GM23338 (cell line): ENCODE measurements around the gene PRCD. TPM values are rescaled to one million over a fixed set of nuclear protein-coding genes. Genes with fewer than 3 reads are reported as not detected.

Source experiments
- ATAC-seq: fragments of 200-7000 bp; cut with Tn5 transposase; 3 replicates; pipeline ENCODE4 v1.9.1; 2020
- DNase-seq: peaks from one replicate; pipeline ENCODE4 v3.0.0-alpha.2; 2015; ENCODE audit warnings: low spot score
- H2AFZ ChIP-seq: fragments of 200-600 bp; sonication (generic); 2 replicates; pipeline ENCODE4 v1.8.0; 2016; ENCODE audit warnings: antibody characterized with exemption, mild to moderate bottlenecking, moderate library complexity
- H3F3A ChIP-seq: fragments of 200-600 bp; sonication (generic); replicated peaks from 2 replicates; pipeline ENCODE4 v1.8.0; 2017; ENCODE audit warnings: antibody characterized with exemption, mixed run types, low read depth
- H3K27ac ChIP-seq: fragments of 200-600 bp; sonication (generic); 2 replicates; pipeline ENCODE4 v1.6.1; 2016; ENCODE audit warnings: low read depth
- H3K27me3 ChIP-seq: fragments of 200-600 bp; sonication (generic); 2 replicates; pipeline ENCODE4 v1.8.0; 2016; ENCODE audit warnings: mild to moderate bottlenecking, mixed run types, moderate library complexity; ENCODE audit not compliant: insufficient read depth
- H3K36me3 ChIP-seq: fragments of 200-600 bp; sonication (generic); 2 replicates; pipeline ENCODE4 v1.8.0; 2016; ENCODE audit warnings: mild to moderate bottlenecking; ENCODE audit not compliant: insufficient read depth
- H3K4me1 ChIP-seq: fragments of 200-600 bp; sonication (generic); 2 replicates; pipeline ENCODE4 v1.8.0; 2016; ENCODE audit warnings: mild to moderate bottlenecking, moderate library complexity; ENCODE audit not compliant: insufficient read depth
- H3K4me2 ChIP-seq: fragments of 200-600 bp; sonication (generic); 2 replicates; pipeline ENCODE4 v1.7.1; 2017; ENCODE audit warnings: mixed run types
- H3K4me3 ChIP-seq: fragments of 200-600 bp; sonication (generic); 2 replicates; pipeline ENCODE4 v1.6.1; 2016; ENCODE audit warnings: mixed run types
- H3K79me2 ChIP-seq: fragments of 200-600 bp; sonication (generic); replicated peaks from 2 replicates; pipeline ENCODE4 v1.8.0; 2017; ENCODE audit warnings: mild to moderate bottlenecking; ENCODE audit not compliant: insufficient read depth
- H3K9me2 ChIP-seq: fragments of 200-600 bp; sonication (generic); 2 replicates; pipeline ENCODE4 v1.8.0; 2017; ENCODE audit not compliant: insufficient read depth
- H4K20me1 ChIP-seq: fragments of 200-600 bp; sonication (generic); replicated peaks from 2 replicates; pipeline ENCODE4 v1.8.0; 2017; ENCODE audit warnings: mild to moderate bottlenecking; ENCODE audit not compliant: insufficient read depth
- H3K27ac Mint-ChIP-seq: 2 replicates; pipeline ENCODE4 v1.8.0; 2020; ENCODE audit warnings: inconsistent platforms, mild to moderate bottlenecking, moderate library complexity, mixed read lengths
- H3K27me3 Mint-ChIP-seq: 3 replicates; pipeline ENCODE4 v1.8.0; 2022; ENCODE audit warnings: low read depth, mild to moderate bottlenecking, moderate library complexity, mixed read lengths, inconsistent platforms; ENCODE audit not compliant: insufficient read depth, poor library complexity
- H3K36me3 Mint-ChIP-seq: 3 replicates; pipeline ENCODE4 v1.8.0; 2021; ENCODE audit warnings: low read depth, mild to moderate bottlenecking, inconsistent platforms, moderate library complexity, mixed read lengths
- H3K4me1 Mint-ChIP-seq: 3 replicates; pipeline ENCODE4 v1.8.0; 2020; ENCODE audit warnings: mild to moderate bottlenecking, inconsistent platforms, mixed read lengths
- H3K4me3 Mint-ChIP-seq: 3 replicates; pipeline ENCODE4 v1.8.0; 2021; ENCODE audit warnings: moderate library complexity, mild to moderate bottlenecking, inconsistent platforms, mixed read lengths
- H3K9me3 Mint-ChIP-seq: 3 replicates; pipeline ENCODE4 v1.8.0; 2020; ENCODE audit warnings: moderate library complexity, mild to moderate bottlenecking, inconsistent platforms, mixed read lengths
- CREB1 ChIP-seq: fragments of 250-450 bp; sonication (Bioruptor Pico); IDR thresholded peaks from 2 replicates; pipeline ENCODE4 v1.5.0; 2020; ENCODE audit warnings: low read depth, mild to moderate bottlenecking, moderate library complexity
- ETS1 ChIP-seq: IDR thresholded peaks from 2 replicates; pipeline ENCODE4 v1.6.1; 2016; ENCODE audit warnings: antibody characterized with exemption
- EZH2 ChIP-seq: fragments of 200-600 bp; sonication (generic); IDR thresholded peaks from one replicate; pipeline ENCODE4 v1.8.0; 2017; ENCODE audit warnings: antibody characterized with exemption, mild to moderate bottlenecking, low read depth; ENCODE audit not compliant: unreplicated experiment
- NANOG ChIP-seq: IDR thresholded peaks from 2 replicates; pipeline ENCODE4 v1.6.1; 2016; ENCODE audit warnings: antibody characterized with exemption, borderline replicate concordance
- POLR2AphosphoS5 ChIP-seq: IDR thresholded peaks from 2 replicates; pipeline ENCODE4 v1.6.1; 2016; ENCODE audit warnings: antibody characterized with exemption, low read depth
- REST ChIP-seq: IDR thresholded peaks from one replicate; pipeline ENCODE4 v1.6.1; 2018; ENCODE audit warnings: antibody characterized with exemption; ENCODE audit not compliant: unreplicated experiment
- polyA plus RNA-seq: library from polyadenylated mRNA; unstranded; fragments of >200 nt; fragmentation: Nextera tagmentation; extraction: Ambion mirVana; gene quantifications from 2 replicates; pipeline ENCODE4 v1.2.1, GENCODE V29; 2016
- total RNA-seq: library from RNA; depleted of rRNA; stranded (reverse); fragments of >200 nt; shearing (Covaris generic); gene quantifications from 2 replicates; pipeline ENCODE4 v1.2.3, GENCODE V29; 2014
- TF ChIP-seq, protein P1 (sequence below), 2 experiments: fragments of 200-600 bp in 1 of 2; sonication (generic) in 1 of 2; conservative IDR thresholded peaks; 2 replicates each; pipeline versions ENCODE4 v1.5.1 to v1.6.1; 2016 to 2017; ENCODE audit warnings: antibody characterized with exemption in 2 of 2, low read depth in 2 of 2, mild to moderate bottlenecking in 2 of 2, moderate library complexity in 1 of 2

PRCD gene
- total and polyA plus RNA-seq, 2 experiments from 2014 or later: 0.38 to 1.6 TPM

DNA sequence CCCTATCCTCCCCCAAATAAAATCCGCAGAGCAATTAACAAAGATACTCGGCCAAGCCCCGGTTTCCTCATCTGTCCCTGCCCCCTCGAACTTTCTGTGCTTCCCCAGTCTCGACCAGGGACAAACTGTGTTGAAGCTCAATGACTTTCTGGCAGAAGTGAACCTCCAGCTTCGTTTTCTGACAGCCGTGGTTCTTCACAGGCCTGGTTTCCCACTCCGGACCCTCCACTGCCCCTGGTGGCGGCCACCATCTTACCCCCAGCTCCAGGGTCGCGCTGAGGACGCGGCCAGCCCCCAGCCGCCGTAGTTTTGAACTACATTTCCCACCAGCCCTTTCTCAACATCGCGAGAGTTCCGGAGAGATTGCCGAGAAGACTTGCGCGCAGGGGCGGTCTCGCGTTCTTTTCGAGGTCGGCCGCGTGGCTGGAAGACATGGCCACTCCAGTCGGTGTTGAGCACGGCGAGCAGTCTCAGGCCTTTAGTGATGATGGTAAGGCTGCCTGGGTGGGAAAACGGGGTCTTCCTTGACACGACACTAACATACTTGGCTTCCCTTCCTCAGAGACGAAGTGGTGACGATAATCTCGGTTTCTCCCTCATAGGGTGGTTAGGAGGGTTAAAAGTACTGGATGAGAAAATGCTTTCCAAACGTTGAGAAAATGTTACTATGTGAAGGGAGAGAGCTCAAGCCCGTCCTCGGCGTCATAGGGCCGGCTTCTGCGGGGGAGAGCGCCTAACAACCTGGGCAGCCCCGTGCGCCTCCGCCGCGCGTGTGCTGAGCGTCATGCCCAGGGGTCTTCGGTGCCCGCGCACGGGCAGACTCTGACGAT is 17.7 kb downstream of the PRCD start:
- Mint-ChIP-seq H3K36me3 (peaks cover 49% of the 10 kb centered on the region), H3K27me3 (peaks cover 12% of the 10 kb centered on the region), H3K4me1 (peaks cover 36% of the 10 kb centered on the region), H3K4me3 (peak overlapping the region; percentile 99), H3K9me3 (no peaks in the 10 kb centered on the region), H3K27ac (peak overlapping the region; percentile 99)
- Histone ChIP-seq H4K20me1 (peaks cover 36% of the 10 kb centered on the region), H3K79me2 (peaks cover 48% of the 10 kb centered on the region), H3K4me2 (peak overlapping the region; percentile 96), H3K4me1 (peaks cover 35% of the 10 kb centered on the region), H3K27ac (peak overlapping the region; percentile 80), H3F3A (peaks cover 36% of the 10 kb centered on the region), H3K9me2 (no peaks in the 10 kb centered on the region), H2AFZ (peak overlapping the region; percentile 87; the same call in 1 of the 2 replicates), H3K27me3 (no peaks in the 10 kb centered on the region), H3K4me3 (peak overlapping the region; percentile 97), H3K36me3 (peaks cover 26% of the 10 kb centered on the region)
- peak; percentile 95 for ATAC-seq
- DNase-seq: peak; percentile 99
- TF ChIP-seq EZH2 (no peak), ETS1 (peak; percentile 95), REST (no peak), NANOG (no peak), CREB1 (CRISPR knock-in tag) (peak; percentile 58; the same call in 1 of the 2 replicates), POLR2AphosphoS5 (peak; percentile 97)
- TF ChIP-seq, protein P1, sequence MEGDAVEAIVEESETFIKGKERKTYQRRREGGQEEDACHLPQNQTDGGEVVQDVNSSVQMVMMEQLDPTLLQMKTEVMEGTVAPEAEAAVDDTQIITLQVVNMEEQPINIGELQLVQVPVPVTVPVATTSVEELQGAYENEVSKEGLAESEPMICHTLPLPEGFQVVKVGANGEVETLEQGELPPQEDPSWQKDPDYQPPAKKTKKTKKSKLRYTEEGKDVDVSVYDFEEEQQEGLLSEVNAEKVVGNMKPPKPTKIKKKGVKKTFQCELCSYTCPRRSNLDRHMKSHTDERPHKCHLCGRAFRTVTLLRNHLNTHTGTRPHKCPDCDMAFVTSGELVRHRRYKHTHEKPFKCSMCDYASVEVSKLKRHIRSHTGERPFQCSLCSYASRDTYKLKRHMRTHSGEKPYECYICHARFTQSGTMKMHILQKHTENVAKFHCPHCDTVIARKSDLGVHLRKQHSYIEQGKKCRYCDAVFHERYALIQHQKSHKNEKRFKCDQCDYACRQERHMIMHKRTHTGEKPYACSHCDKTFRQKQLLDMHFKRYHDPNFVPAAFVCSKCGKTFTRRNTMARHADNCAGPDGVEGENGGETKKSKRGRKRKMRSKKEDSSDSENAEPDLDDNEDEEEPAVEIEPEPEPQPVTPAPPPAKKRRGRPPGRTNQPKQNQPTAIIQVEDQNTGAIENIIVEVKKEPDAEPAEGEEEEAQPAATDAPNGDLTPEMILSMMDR (conservative IDR thresholded peaks at IDR 0.05; ENCODE audit: low read depth in 2 of 2): peak; percentile 54 to 60
